Skeletal muscle tissue (tissue), 4 donors: ENCODE measurements around the gene MYADML2. TPM values are rescaled to one million over a fixed set of nuclear protein-coding genes. Genes with fewer than 3 reads are reported as not detected.

ENCODE experiments used
- H3K27ac ChIP-seq: one replicate; pipeline ENCODE4 v1.7.0; 2013; ENCODE audit warnings: mild to moderate bottlenecking, low read depth, low read length, inconsistent platforms
- H3K27me3 ChIP-seq, 3 donors: one replicate each; pipeline ENCODE4 v1.7.0; 2013; ENCODE audit warnings: low read length in 3 of 3; ENCODE audit not compliant: control insufficient read depth in 3 of 3, insufficient read depth in 3 of 3
- H3K36me3 ChIP-seq, 3 donors: one replicate each; pipeline ENCODE4 v1.7.0; 2013; ENCODE audit warnings: low read length in 3 of 3; ENCODE audit not compliant: control insufficient read depth in 3 of 3, insufficient read depth in 3 of 3
- H3K4me1 ChIP-seq, 3 donors: one replicate each; pipeline ENCODE4 v1.7.0; 2013; ENCODE audit warnings: low read length in 3 of 3, mild to moderate bottlenecking in 3 of 3; ENCODE audit not compliant: control insufficient read depth in 3 of 3, insufficient read depth in 3 of 3
- H3K4me3 ChIP-seq, 3 donors: one replicate each; pipeline ENCODE4 v1.7.0; 2013; ENCODE audit warnings: low read length in 3 of 3
- H3K9ac ChIP-seq, 3 donors: one replicate each; pipeline ENCODE4 v1.7.0; 2013; ENCODE audit warnings: low read length in 3 of 3, mild to moderate bottlenecking in 3 of 3, moderate library complexity in 2 of 3, low read depth in 1 of 3
- H3K9me3 ChIP-seq, 3 donors: one replicate each; pipeline ENCODE4 v1.7.0; 2013; ENCODE audit warnings: low read length in 3 of 3; ENCODE audit not compliant: control insufficient read depth in 3 of 3
- total RNA-seq: library from RNA; depleted of rRNA; stranded (reverse); fragments of >200 nt; gene quantifications from one replicate; pipeline ENCODE4 v1.2.3, GENCODE V29; 2014
- donor health status: Osteomylitis.

The MYADML2 gene
- total RNA-seq, 1 donor from 2014 or later = 16.7 TPM

DNA sequence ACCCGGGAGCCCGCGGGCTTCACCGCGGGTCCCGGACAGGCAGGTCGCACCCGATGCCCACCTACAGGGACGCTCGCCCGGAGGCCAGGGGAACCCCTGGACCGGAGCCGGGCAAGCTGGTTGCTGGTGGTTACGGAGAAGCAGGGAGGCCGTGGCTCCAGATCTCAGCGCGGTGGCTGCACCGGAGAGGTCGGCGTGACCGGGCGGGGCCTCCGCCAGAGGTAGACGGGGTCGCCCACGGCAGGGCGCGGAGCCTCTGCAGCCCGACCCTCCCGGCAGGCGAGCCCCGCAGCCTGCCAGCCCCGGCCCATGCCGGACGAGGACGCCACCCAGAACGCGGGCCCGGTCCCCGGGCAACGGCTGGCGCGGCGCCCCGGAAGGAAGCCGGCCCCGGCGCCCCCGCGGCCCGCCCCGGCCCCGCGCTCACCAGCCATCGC is 36.2 kb downstream of the MYADML2 start:
- Histone ChIP-seq H3K36me3 (peaks cover 38 to 45% (median 39%) of the 10 kb centered on the region in 3 donors), H3K4me3 (peak overlapping the region; percentile 67 to 84 (median 83)), H3K9ac (peak overlapping the region; percentile 65 to 83 (median 71)), H3K9me3 (no peaks in the 10 kb centered on the region), H3K27ac (no peak overlapping the region), H3K27me3 (no peaks in the 10 kb centered on the region), H3K4me1 (peaks cover 22 to 53% (median 25%) of the 10 kb centered on the region in 3 donors)

DNA sequence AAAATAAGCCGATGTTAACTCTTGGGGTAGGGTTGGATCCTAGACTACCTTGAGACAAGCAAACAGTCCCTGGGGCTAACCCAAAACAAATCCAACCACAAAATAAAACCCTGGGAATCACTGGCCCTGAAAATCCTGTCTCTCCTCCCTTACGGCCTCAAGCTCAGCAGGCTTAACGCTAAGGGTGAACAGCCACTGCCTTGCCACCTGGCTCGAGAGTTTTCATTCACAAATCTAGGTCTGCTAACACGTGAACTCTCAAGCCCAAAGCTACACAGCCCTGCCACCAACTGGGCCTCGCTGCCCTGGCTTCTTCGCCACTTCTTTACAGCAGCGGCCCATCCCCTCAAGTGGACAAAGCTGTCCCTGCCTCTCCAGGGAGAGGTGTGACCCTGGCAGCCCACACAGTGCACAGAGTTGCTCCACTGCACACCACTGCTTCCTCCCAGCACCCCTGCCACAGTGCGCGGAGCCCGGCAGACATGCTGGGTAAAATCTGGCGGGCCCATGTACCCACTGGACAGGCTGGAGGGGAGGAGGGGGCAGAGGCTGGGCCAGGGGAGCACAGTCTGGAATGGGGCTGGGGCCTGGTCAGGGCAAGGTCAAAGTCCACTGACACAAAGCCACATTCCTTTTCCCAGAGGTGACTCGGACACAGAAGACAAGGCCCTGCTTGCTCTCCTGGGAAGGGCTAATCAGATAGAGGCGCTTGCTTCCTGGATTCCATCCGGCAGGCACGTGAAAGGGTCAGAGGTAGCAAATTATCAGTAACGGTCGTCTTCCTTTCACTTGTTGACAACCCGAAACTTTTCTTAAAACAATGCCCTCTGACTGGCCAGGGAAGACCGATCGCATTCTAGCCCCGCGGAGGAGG is 36.8 kb downstream of the MYADML2 start:
- Histone ChIP-seq H3K36me3 (peaks cover 31 to 40% (median 33%) of the 10 kb centered on the region in 3 donors), H3K27ac (no peak overlapping the region), H3K4me3 (peak overlapping the region; percentile 67 to 84 (median 83)), H3K9ac (peak overlapping the region; percentile 65 to 83 (median 71)), H3K9me3 (no peaks in the 10 kb centered on the region), H3K4me1 (peaks cover 22 to 46% (median 25%) of the 10 kb centered on the region in 3 donors), H3K27me3 (no peaks in the 10 kb centered on the region)

DNA sequence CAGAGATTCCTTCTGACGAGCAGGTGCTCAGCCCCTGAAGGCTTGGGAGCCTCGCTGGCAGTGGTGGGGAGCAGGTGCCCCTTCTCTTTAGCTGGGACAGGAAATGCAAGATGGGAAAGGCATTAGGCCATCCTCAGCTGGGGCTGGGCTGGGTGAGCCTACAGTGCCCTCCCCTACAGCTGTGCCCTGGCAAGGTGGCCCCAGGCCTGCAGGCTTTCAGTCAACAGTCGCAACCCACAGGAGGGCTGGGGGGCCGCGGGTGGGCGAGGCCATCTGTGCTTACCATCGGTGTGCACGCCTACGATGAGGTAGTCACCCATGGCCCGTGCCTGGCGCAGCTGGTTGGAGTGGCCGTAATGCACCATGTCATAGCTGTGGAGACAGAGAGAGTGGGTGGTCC is 37.8 kb downstream of the MYADML2 start:
- peaks cover 21 to 40% (median 30%) of the 10 kb centered on the region in 3 donors for H3K36me3 ChIP-seq
- peak overlapping the region in 1 of 3 donors; percentile 8 for H3K9ac ChIP-seq

DNA sequence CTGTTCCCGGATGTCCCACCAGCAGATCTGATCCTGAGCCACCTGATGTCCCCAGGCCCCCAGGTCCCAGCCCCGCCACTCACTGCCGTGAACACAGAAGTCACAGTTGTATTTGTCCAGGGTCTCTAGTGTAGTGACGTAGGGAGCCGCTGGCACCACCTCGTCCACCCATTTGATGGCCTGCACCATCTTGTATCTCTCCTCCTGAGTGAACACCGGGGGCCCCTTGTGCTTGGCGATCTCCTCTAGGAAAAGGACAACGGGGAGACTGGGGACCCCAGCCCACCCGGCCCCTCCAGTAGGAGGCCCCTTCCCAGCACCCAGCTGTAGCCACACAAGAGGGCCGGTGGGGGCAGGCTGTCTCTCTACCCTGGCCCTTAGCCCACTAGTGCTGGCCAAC is 38.2 kb downstream of the MYADML2 start:
- Histone ChIP-seq H3K4me1 (peaks cover 22 to 44% (median 25%) of the 10 kb centered on the region in 3 donors), H3K27me3 (no peaks in the 10 kb centered on the region), H3K4me3 (no peak overlapping the region), H3K27ac (no peak overlapping the region), H3K9ac (peak overlapping the region in 1 of 3 donors; percentile 16), H3K36me3 (peaks cover 21 to 40% (median 27%) of the 10 kb centered on the region in 3 donors), H3K9me3 (no peaks in the 10 kb centered on the region)

More for the DNA sequence above, 37.8 kb downstream of the MYADML2 start:
- no peak overlapping the region for H3K4me3 ChIP-seq
- H3K9me3 ChIP-seq = no peaks in the 10 kb centered on the region
- peaks cover 22 to 44% (median 25%) of the 10 kb centered on the region in 3 donors for H3K4me1 ChIP-seq
- H3K27ac ChIP-seq = no peak overlapping the region
- H3K27me3 ChIP-seq = no peaks in the 10 kb centered on the region

DNA sequence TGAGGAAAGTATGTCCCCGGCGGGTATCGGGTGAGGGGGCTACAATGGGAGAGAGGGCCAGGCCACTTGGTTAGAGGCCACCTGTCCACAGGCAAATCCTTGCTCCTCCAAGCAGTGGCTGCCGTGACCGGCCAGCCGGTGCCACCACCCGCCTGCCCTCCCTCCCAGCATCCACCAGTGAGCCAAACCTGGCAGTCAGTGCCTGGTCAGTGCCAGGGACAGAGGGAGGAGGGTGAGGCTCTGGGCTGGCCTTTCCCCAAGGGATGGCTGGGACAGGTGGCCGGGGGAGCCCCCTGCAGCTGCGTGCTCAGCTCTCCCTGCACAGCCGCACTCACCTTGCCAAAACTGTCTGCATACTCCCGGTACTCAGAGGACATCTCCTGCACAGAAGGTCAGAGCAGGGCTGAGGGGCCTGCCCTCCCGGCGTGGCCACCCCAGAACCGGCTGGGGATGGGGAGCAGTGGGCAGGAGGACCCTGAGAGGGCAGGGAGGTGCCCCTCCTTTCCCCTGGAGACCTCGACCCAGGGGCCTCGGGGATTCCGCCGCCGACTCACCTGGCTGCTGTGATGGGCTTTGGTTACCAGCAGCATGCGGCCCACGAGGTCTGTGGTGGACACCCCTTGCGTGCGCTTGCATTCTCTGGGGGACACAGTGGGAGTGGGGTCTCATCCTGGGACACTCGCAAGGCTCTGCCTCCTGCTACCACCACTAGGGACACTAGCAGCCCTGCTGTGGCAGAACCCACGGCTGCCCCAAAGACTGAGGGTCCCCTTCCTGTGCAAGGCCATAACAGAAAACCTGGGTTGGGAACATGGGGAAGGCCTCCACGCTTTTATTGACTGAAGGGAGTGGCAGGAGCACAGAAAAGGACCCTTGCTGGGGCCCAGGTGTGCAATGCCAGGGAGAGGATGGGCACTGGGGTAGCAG is 39.6 kb downstream of the MYADML2 start:
- Histone ChIP-seq H3K36me3 (peaks cover 9 to 29% (median 14%) of the 10 kb centered on the region in 3 donors), H3K9ac (peak overlapping the region in 1 of 3 donors; percentile 54), H3K27me3 (no peaks in the 10 kb centered on the region), H3K4me1 (peaks cover 22 to 44% (median 27%) of the 10 kb centered on the region in 3 donors), H3K9me3 (no peaks in the 10 kb centered on the region), H3K27ac (peak overlapping the region; percentile 44), H3K4me3 (peak overlapping the region in 1 of 3 donors; percentile 26)

DNA sequence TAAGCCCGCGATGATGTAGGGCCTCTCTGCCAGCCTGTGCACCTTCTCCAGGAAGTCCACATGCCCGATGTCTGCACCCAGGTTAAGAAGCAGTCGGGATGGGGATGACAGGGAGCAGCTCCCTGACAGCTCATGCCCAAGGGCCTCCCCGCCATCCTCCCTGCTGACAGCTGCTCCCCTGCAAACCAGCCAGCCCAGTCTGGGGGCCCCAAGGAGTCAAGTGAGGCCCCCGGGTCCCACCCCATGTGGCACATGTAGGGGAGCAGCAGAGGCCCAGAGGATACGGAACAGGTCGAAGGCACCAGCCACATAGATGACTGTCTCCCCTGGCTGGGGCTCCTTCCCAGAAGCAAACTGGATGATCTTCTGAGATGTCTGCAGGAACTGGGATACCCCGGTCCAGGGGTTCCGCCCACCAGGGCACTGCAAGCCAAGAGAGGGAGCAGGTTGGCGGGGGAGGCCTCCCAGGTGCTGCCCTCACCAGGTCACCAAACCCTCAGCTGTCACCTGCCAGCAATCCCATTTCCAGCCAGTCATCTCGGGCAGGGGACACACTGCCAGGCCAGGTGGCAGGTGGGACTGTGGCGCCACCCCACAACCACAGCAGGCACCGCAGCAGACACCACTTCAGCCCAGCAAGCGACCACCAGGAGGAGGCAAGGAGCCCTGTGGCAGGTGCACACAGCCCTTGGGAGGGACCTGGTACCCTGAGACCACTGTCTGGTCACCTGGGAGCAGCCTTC is 40.4 kb downstream of the MYADML2 start:
- H3K27ac ChIP-seq = peak overlapping the region; percentile 44
- H3K9me3 ChIP-seq = no peaks in the 10 kb centered on the region
- H3K27me3 ChIP-seq = no peaks in the 10 kb centered on the region
- H3K4me1 ChIP-seq = peaks cover 22 to 43% (median 30%) of the 10 kb centered on the region in 3 donors
- peak overlapping the region in 1 of 3 donors; percentile 26 for H3K4me3 ChIP-seq
- peak overlapping the region in 1 of 3 donors; percentile 54 for H3K9ac ChIP-seq
- H3K36me3 ChIP-seq = peaks cover 4 to 25% (median 8%) of the 10 kb centered on the region in 3 donors

DNA sequence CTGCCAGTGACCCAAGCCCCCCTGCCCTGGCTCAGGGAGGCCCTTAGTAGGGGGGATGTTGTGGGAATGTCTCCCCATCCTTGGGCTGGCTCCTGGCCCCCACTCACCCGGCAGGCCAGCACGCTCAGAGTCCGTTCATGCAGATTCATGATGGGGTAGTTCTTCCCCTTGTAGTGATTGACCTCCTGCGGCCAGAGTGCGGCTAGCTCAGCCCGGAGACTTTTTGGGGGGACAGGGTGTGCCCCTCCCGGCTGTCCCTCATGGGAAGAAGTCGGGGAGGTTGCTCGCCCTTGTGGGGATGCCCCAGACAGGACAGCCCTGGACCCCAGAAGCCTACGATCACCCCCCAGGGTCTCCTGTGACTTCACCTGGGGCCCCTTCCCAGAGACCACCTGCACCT is 41.0 kb downstream of the MYADML2 start:
- H3K4me3 ChIP-seq = no peak overlapping the region
- H3K4me1 ChIP-seq = peaks cover 25 to 44% (median 33%) of the 10 kb centered on the region in 3 donors
- H3K9ac ChIP-seq = no peak overlapping the region
- peaks cover 4 to 25% (median 8%) of the 10 kb centered on the region in 3 donors for H3K36me3 ChIP-seq
- no peak overlapping the region for H3K27ac ChIP-seq
- H3K9me3 ChIP-seq = no peaks in the 10 kb centered on the region
- H3K27me3 ChIP-seq = peaks cover 0 to 2% (median 0%) of the 10 kb centered on the region in 3 donors

DNA sequence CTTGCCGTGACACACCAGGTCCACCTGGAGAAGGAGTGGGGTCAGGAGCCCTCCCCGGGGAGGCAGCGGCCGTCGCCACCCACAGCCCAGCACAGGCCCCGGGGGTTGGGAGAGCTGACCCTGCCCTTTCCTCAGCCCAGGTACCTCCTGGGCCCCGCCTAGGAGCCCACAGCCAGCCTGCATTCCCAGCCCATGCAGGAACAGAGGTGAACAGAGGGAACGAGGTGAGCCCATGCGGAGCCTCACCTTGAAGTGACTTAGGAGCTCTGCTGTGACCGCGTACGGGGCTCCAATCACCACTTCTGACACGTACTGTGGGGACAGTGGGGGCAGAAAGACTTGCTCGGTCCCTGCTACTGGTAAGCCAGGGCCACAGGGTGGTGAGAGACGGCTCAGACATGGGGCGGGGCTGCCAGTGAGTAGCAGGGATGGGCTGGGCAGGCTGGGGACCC is 41.6 kb downstream of the MYADML2 start:
- Histone ChIP-seq H3K4me1 (peaks cover 20 to 38% (median 29%) of the 10 kb centered on the region in 3 donors), H3K4me3 (no peak overlapping the region), H3K27me3 (peaks cover 0 to 2% (median 0%) of the 10 kb centered on the region in 3 donors), H3K9ac (no peak overlapping the region), H3K9me3 (no peaks in the 10 kb centered on the region), H3K36me3 (peaks cover 5 to 27% (median 10%) of the 10 kb centered on the region in 3 donors), H3K27ac (no peak overlapping the region)
